Measurements from ENCODE around the gene FAM13B. TPM values are rescaled to one million over a fixed set of nuclear protein-coding genes. Genes with fewer than 3 reads are reported as not detected.

Gene FAM13B
- total and polyA plus RNA-seq, 9 of the 15 experiments (the other 6 are each of a cell fraction or from before 2014, with no cell fraction given), result 2.3 to 21.6 (median 14.1) TPM

DNA sequence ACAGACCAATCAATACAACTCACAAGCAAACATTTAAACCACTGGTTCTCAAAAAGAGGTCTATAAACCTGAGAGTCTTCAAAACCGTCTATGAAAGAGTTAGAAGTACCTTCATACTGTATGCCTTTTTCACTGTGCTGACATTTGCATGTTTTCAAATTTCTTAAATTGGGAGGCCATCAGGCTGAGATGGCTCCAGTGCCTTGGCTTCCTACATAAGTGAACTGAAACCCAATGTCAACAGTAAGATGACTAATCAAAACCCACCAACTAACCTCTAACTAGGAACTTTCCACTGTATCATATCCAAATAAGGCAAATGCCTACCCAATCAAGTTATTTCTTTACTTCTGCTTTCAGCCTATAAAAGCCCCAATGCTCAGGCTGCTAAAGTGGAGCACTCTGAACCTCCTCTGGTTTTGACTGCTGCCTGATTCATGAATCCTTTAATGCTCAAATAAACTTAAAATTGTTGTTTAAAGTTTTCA, 35.1 kb downstream of the FAM13B start (continued):
- no peak for TF ChIP-seq NR2C1 (IDR thresholded peaks at IDR 0.05)
- peak; percentile 39; the same call in 1 of the 2 replicates for TF ChIP-seq NR2C1 (tag; IDR thresholded peaks at IDR 0.05)
- TF ChIP-seq ZNF717 (CRISPR knock-in tag; IDR thresholded peaks at IDR 0.05), result no peak
- TF ChIP-seq ZNF584 (CRISPR knock-in tag; IDR thresholded peaks at IDR 0.05; ENCODE audit: low read depth), result no peak
- no peak for TF ChIP-seq DMBX1 (CRISPR knock-in tag; IDR thresholded peaks at IDR 0.05; ENCODE audit: borderline replicate concordance)
- peak in 1 of 2 experiments; percentile 61; a peak in 1 of 4 replicates for TF ChIP-seq ARNT (IDR thresholded peaks at IDR 0.05)
- no peak for TF ChIP-seq ZNF3 (CRISPR knock-in tag; IDR thresholded peaks at IDR 0.05)
- no peak for TF ChIP-seq POLR2G (IDR thresholded peaks at IDR 0.05; ENCODE audit: low read depth, low read length)
- TF ChIP-seq FOXK1 (CRISPR knock-in tag; IDR thresholded peaks at IDR 0.05; ENCODE audit: borderline replicate concordance), result no peak
- TF ChIP-seq KLF10 (CRISPR knock-in tag; IDR thresholded peaks at IDR 0.05), result no peak
- no peak for TF ChIP-seq E4F1 (CRISPR knock-in tag; IDR thresholded peaks at IDR 0.05; ENCODE audit: borderline replicate concordance)
- TF ChIP-seq, protein P1, sequence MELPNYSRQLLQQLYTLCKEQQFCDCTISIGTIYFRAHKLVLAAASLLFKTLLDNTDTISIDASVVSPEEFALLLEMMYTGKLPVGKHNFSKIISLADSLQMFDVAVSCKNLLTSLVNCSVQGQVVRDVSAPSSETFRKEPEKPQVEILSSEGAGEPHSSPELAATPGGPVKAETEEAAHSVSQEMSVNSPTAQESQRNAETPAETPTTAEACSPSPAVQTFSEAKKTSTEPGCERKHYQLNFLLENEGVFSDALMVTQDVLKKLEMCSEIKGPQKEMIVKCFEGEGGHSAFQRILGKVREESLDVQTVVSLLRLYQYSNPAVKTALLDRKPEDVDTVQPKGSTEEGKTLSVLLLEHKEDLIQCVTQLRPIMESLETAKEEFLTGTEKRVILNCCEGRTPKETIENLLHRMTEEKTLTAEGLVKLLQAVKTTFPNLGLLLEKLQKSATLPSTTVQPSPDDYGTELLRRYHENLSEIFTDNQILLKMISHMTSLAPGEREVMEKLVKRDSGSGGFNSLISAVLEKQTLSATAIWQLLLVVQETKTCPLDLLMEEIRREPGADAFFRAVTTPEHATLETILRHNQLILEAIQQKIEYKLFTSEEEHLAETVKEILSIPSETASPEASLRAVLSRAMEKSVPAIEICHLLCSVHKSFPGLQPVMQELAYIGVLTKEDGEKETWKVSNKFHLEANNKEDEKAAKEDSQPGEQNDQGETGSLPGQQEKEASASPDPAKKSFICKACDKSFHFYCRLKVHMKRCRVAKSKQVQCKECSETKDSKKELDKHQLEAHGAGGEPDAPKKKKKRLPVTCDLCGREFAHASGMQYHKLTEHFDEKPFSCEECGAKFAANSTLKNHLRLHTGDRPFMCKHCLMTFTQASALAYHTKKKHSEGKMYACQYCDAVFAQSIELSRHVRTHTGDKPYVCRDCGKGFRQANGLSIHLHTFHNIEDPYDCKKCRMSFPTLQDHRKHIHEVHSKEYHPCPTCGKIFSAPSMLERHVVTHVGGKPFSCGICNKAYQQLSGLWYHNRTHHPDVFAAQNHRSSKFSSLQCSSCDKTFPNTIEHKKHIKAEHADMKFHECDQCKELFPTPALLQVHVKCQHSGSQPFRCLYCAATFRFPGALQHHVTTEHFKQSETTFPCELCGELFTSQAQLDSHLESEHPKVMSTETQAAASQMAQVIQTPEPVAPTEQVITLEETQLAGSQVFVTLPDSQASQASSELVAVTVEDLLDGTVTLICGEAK (IDR thresholded peaks at IDR 0.05), result no peak
- TF ChIP-seq, protein P1 (CRISPR knock-in tag; IDR thresholded peaks at IDR 0.05), result no peak
- no peak for TF ChIP-seq LCOR (CRISPR knock-in tag; IDR thresholded peaks at IDR 0.05)
- TF ChIP-seq, protein P2, sequence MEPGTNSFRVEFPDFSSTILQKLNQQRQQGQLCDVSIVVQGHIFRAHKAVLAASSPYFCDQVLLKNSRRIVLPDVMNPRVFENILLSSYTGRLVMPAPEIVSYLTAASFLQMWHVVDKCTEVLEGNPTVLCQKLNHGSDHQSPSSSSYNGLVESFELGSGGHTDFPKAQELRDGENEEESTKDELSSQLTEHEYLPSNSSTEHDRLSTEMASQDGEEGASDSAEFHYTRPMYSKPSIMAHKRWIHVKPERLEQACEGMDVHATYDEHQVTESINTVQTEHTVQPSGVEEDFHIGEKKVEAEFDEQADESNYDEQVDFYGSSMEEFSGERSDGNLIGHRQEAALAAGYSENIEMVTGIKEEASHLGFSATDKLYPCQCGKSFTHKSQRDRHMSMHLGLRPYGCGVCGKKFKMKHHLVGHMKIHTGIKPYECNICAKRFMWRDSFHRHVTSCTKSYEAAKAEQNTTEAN (CRISPR knock-in tag; IDR thresholded peaks at IDR 0.05), result no peak
- TF ChIP-seq NONO (IDR thresholded peaks at IDR 0.05; ENCODE audit: low read depth in 2 of 2, low read length in 1 of 2), result no peak
- TF ChIP-seq ILK (tag; IDR thresholded peaks at IDR 0.05; ENCODE audit: borderline replicate concordance, low read depth), result 0 out of 2 replicates have a peak, but pooled peaks have one; percentile 11
